ENCODE results near the gene ATP1A1.

Gene ATP1A1

DNA sequence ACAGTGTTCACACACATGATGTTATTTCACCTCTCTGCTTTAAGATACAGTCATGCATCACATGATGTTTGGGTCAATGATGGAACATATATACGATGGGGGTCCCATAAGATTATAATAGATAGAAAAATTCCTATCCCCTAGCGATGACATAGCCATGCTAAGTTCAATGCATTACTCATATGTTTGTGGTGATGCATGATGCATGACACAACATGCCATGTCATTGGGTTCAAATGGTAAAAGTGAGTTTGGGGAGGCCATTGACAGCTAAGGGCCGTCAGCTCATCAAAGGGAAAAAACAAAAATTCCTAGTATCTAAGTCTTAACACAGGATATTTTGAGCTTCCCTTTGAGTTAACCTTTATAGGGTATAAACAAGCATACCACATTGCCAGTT, 73.6 kb downstream of the ATP1A1 start:
- no peak for DNase-seq

- no peak for DNase-seq
Measured at GRCh38 chr1:116448785-116449385, 75.8 kb downstream of the ATP1A1 start.

DNA sequence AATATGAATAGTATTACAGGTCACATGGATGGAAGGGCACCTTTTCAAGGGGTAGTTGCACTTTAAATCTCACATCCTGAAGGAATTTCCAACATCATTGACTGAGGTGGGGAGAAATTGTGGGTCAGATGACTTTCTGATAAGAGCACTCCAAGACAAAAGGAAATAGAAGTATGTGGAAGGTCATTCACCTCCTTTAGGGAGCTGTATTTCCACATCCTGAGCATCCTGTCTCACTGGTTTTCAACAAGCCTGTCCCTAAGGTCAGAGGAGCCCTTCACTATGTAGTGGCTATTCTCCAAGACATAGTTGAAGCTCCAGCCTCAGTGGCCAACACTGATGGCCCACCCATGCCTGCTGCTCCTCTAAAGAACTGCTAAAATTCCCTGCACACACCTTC, 76.5 kb downstream of the ATP1A1 start:
- DNase-seq = no peak

DNA sequence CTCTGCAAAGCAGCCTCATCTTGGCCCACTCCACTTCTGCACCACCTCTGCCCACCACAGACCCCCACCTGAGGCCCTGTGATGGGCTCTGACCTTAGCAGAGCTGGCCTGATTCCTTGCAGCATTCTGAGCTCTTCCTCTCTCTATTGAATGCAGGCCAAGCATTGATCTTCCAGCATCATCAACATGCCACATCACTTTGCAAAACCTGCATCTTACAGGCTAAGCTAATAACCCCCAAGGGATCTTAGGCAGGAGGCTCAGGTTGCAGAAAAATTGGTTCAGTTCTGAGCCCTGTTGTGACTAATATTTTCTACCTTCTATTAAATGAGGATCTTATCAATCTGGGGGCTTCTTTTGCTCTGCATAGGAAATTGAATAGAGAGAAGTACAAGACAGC, 78.7 kb downstream of the ATP1A1 start:
- DNase-seq = no peak

- DNase-seq = no peak
Measured at GRCh38 chr1:116453481-116453880, 80.4 kb downstream of the ATP1A1 start.

GRCh38 chr1:116453906-116454305, 80.9 kb downstream of the ATP1A1 start:
- no peak for DNase-seq
